Neural cell (in vitro differentiated cells): ENCODE data around the gene PAFAH2. TPM values are rescaled to one million over a fixed set of nuclear protein-coding genes. Genes with fewer than 3 reads are reported as not detected.

Source experiments
- H2AFZ ChIP-seq: fragments of 200-600, 300-800 bp; sonication (generic), shearing (Covaris generic); 2 replicates; pipeline ENCODE4 v1.6.0; 2014; ENCODE audit warnings: low read depth, mild to moderate bottlenecking, antibody characterized with exemption, low read length, moderate library complexity
- H3F3A ChIP-seq: fragments of 200-600 bp; shearing (Covaris generic); 2 replicates; pipeline ENCODE4 v1.6.1; 2016; ENCODE audit warnings: mild to moderate bottlenecking, moderate library complexity, mixed read lengths, antibody characterized with exemption, low read length; ENCODE audit not compliant: insufficient read depth, poor library complexity, severe bottlenecking
- H3K27ac ChIP-seq: fragments of 200-600, 300-800 bp; sonication (generic), shearing (Covaris generic); 2 replicates; pipeline ENCODE4 v1.5.1; 2014; ENCODE audit warnings: mild to moderate bottlenecking, low read length, moderate library complexity
- H3K27me3 ChIP-seq: fragments of 300-800, 200-600 bp; sonication (generic), shearing (Covaris generic); 2 replicates; pipeline ENCODE4 v1.6.0; 2014; ENCODE audit warnings: mild to moderate bottlenecking, low read depth, low read length, moderate library complexity; ENCODE audit not compliant: insufficient read depth
- H3K36me3 ChIP-seq: fragments of 300-800, 200-600 bp; sonication (generic), shearing (Covaris generic); 2 replicates; pipeline ENCODE4 v1.5.1; 2014; ENCODE audit warnings: mild to moderate bottlenecking, antibody characterized with exemption, low read length, moderate library complexity; ENCODE audit not compliant: insufficient read depth
- H3K4me2 ChIP-seq: fragments of 300-800, 200-600 bp; sonication (generic), shearing (Covaris generic); 2 replicates; pipeline ENCODE4 v1.6.0; 2014; ENCODE audit warnings: mild to moderate bottlenecking, low read length
- H3K4me3 ChIP-seq: fragments of 300-800, 200-600 bp; sonication (generic), shearing (Covaris generic); 2 replicates; pipeline ENCODE4 v1.5.1; 2014; ENCODE audit warnings: mild to moderate bottlenecking, low read length, moderate library complexity
- H3K79me2 ChIP-seq: fragments of 200-600 bp; shearing (Covaris generic); replicated peaks from 2 replicates; pipeline ENCODE4 v1.6.0; 2014; ENCODE audit warnings: mild to moderate bottlenecking, low read length, moderate library complexity; ENCODE audit not compliant: insufficient read depth
- H3K9ac ChIP-seq: fragments of 300-800, 200-600 bp; sonication (generic), shearing (Covaris generic); 2 replicates; pipeline ENCODE4 v1.6.1; 2016; ENCODE audit warnings: mild to moderate bottlenecking, low read length, mixed read lengths
- H3K9me2 ChIP-seq: fragments of 200-600 bp; shearing (Covaris generic); 2 replicates; pipeline ENCODE4 v1.6.1; 2016; ENCODE audit warnings: mild to moderate bottlenecking, low read length, mixed read lengths; ENCODE audit not compliant: insufficient read depth
- H3K9me3 ChIP-seq: fragments of 200-600, 300-800 bp; sonication (generic), shearing (Covaris generic); 2 replicates; pipeline ENCODE4 v1.6.1; 2016; ENCODE audit warnings: mild to moderate bottlenecking, mixed run types, low read length, moderate library complexity, mixed read lengths
- H4K20me1 ChIP-seq: fragments of 200-600 bp; shearing (Covaris generic); 2 replicates; pipeline ENCODE4 v1.6.1; 2016; ENCODE audit warnings: mild to moderate bottlenecking, mixed run types; ENCODE audit not compliant: insufficient read depth
- CTCF ChIP-seq: fragments of 450-650 bp; IDR thresholded peaks from 2 replicates; pipeline ENCODE4 v1.5.1; 2014; ENCODE audit warnings: antibody characterized with exemption, mild to moderate bottlenecking, moderate library complexity; ENCODE audit not compliant: poor library complexity, severe bottlenecking
- EP300 ChIP-seq: fragments of 450-650 bp; conservative IDR thresholded peaks from 2 replicates; pipeline ENCODE4 v1.6.1; 2014; ENCODE audit warnings: antibody characterized with exemption, mild to moderate bottlenecking, moderate library complexity; ENCODE audit not compliant: poor library complexity, severe bottlenecking
- EZH2 ChIP-seq: fragments of 200-600, 300-800 bp; shearing (Covaris generic), sonication (generic); IDR thresholded peaks from 2 replicates; pipeline ENCODE4 v1.6.1; 2014; ENCODE audit warnings: antibody characterized with exemption, low read length, borderline replicate concordance, mild to moderate bottlenecking; ENCODE audit not compliant: insufficient read depth, poor library complexity, severe bottlenecking
- MXI1 ChIP-seq: fragments of 450-650 bp; conservative IDR thresholded peaks from 2 replicates; pipeline ENCODE4 v1.6.1; 2014; ENCODE audit warnings: antibody characterized with exemption, mild to moderate bottlenecking; ENCODE audit not compliant: poor library complexity, severe bottlenecking
- POLR2AphosphoS5 ChIP-seq: IDR thresholded peaks from 2 replicates; pipeline ENCODE4 v1.6.1; 2012
- RAD21 ChIP-seq: fragments of 450-650 bp; conservative IDR thresholded peaks from 2 replicates; pipeline ENCODE4 v1.6.1; 2014; ENCODE audit warnings: antibody characterized with exemption, mild to moderate bottlenecking, moderate library complexity
- REST ChIP-seq: IDR thresholded peaks from 2 replicates; pipeline ENCODE4 v1.6.1; 2012; ENCODE audit warnings: borderline replicate concordance
- SMC3 ChIP-seq: fragments of 450-650 bp; conservative IDR thresholded peaks from 2 replicates; pipeline ENCODE4 v1.6.1; 2014; ENCODE audit warnings: antibody characterized with exemption, mild to moderate bottlenecking, moderate library complexity; ENCODE audit not compliant: poor library complexity
- TAF1 ChIP-seq: IDR thresholded peaks from 2 replicates; pipeline ENCODE4 v1.6.1; 2012; ENCODE audit warnings: low read depth
- polyA plus RNA-seq: library from polyadenylated mRNA; depleted of rRNA; stranded (reverse); fragments of >200 nt; gene quantifications from 2 replicates; pipeline ENCODE4 v1.2.3, GENCODE V29; 2014

PAFAH2 gene
- polyA plus RNA-seq, 1 donor from 2014 or later, result 7.9 TPM

- Histone ChIP-seq H3F3A (no peaks in the 10 kb centered on the region), H3K79me2 (no peaks in the 10 kb centered on the region), H3K4me2 (no peak overlapping the region), H3K9me3 (no peaks in the 10 kb centered on the region), H3K27me3 (no peaks in the 10 kb centered on the region), H3K36me3 (no peaks in the 10 kb centered on the region), H3K9ac (no peak overlapping the region), H3K4me3 (no peak overlapping the region), H4K20me1 (no peaks in the 10 kb centered on the region), H2AFZ (no peak overlapping the region), H3K9me2 (no peaks in the 10 kb centered on the region), H3K27ac (no peak overlapping the region)
- no peak for TF ChIP-seq TAF1
- no peak for TF ChIP-seq CTCF
- TF ChIP-seq REST, result no peak
- TF ChIP-seq MXI1, result no peak
- no peak for TF ChIP-seq RAD21
- TF ChIP-seq SMC3, result no peak
- no peak for TF ChIP-seq EZH2
- TF ChIP-seq EP300, result no peak
- no peak for TF ChIP-seq POLR2AphosphoS5
Measured at GRCh38 chr1:26023826-26024225, 26.0 kb upstream of the PAFAH2 start.

- Histone ChIP-seq H3K36me3 (no peaks in the 10 kb centered on the region), H3K27me3 (no peaks in the 10 kb centered on the region), H3K79me2 (no peaks in the 10 kb centered on the region), H3K9ac (no peak overlapping the region), H3K4me2 (no peak overlapping the region), H2AFZ (no peak overlapping the region), H3K9me3 (no peaks in the 10 kb centered on the region), H3F3A (no peaks in the 10 kb centered on the region), H3K27ac (no peak overlapping the region), H3K4me3 (no peak overlapping the region), H3K9me2 (no peaks in the 10 kb centered on the region), H4K20me1 (no peaks in the 10 kb centered on the region)
- no peak for TF ChIP-seq EZH2
- TF ChIP-seq SMC3, result no peak
- TF ChIP-seq REST, result no peak
- no peak for TF ChIP-seq RAD21
- no peak for TF ChIP-seq CTCF
- TF ChIP-seq TAF1, result no peak
- no peak for TF ChIP-seq EP300
Measured at GRCh38 chr1:26023009-26023408, 25.1 kb upstream of the PAFAH2 start.
